B cell (primary cell): ENCODE results near the gene SCAMP1.

Experiments
- EZH2 ChIP-seq: IDR thresholded peaks from 2 replicates; pipeline ENCODE4 v1.6.1; 2012; ENCODE audit warnings: borderline replicate concordance, low read depth, mild to moderate bottlenecking, moderate library complexity, low read length; ENCODE audit not compliant: insufficient read depth, poor library complexity, severe bottlenecking
- TF ChIP-seq, protein P1 (sequence below): fragments of 200-600 bp; IDR thresholded peaks from one replicate; pipeline ENCODE4 v1.8.0; 2022; ENCODE audit warnings: antibody characterized with exemption, mild to moderate bottlenecking

DNA sequence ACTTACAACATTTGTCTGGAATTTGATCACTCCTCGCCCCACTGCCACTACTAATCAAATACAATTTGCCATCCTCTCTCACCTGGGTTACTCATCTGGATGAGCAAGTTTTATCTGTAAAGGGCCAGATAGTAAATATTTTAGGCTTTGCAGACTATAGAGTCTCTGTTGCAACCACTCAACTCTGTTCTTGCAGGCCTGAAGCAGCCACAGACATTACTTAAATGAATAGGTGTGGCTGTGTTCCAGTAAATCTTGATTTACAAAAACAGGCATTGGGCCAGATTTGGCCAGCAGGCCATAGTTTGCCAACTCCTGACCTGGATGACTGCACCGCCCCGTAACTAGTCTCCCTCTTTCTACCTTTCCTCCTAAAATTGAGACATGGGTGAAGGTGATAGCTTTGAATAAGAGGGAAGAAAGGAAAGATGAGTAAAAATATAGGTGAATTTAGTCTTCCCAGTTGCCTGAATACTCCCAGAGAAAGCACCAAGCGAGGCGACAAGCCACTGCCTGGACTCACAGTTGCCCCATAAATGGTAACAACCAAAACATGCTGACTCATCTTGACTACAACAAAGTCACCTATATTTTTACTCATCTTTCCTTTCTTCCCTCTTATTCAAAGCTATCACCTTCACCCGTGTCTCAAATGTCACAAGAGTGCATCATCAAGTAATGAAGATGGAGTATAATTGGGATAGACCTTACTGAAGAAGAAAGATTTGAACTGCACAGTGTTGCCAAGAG, 32.5 kb upstream of the SCAMP1 start:
- TF ChIP-seq, protein P1, sequence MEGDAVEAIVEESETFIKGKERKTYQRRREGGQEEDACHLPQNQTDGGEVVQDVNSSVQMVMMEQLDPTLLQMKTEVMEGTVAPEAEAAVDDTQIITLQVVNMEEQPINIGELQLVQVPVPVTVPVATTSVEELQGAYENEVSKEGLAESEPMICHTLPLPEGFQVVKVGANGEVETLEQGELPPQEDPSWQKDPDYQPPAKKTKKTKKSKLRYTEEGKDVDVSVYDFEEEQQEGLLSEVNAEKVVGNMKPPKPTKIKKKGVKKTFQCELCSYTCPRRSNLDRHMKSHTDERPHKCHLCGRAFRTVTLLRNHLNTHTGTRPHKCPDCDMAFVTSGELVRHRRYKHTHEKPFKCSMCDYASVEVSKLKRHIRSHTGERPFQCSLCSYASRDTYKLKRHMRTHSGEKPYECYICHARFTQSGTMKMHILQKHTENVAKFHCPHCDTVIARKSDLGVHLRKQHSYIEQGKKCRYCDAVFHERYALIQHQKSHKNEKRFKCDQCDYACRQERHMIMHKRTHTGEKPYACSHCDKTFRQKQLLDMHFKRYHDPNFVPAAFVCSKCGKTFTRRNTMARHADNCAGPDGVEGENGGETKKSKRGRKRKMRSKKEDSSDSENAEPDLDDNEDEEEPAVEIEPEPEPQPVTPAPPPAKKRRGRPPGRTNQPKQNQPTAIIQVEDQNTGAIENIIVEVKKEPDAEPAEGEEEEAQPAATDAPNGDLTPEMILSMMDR: no peak
- no peak for TF ChIP-seq EZH2
